HG03196 (cell line): ENCODE data around the gene KRT6C.
"Not testable (repeated sequence)": the region's sequence is repeated elsewhere in the genome, so short reads cannot be mapped to it uniquely, and the experiment has no call there.

ENCODE experiments used
- ATAC-seq: cut with Tn5 transposase; IDR thresholded peaks from one replicate; pipeline ENCODE4 v1.9.1; 2021; ENCODE audit not compliant: unreplicated experiment

Gene KRT6C

GRCh38 chr12:52461693-52462092, 11.9 kb downstream of the KRT6C start:
- no peak for ATAC-seq

- ATAC-seq, result no peak
Observed at GRCh38 chr12:52458861-52459260, 14.7 kb downstream of the KRT6C start.

DNA sequence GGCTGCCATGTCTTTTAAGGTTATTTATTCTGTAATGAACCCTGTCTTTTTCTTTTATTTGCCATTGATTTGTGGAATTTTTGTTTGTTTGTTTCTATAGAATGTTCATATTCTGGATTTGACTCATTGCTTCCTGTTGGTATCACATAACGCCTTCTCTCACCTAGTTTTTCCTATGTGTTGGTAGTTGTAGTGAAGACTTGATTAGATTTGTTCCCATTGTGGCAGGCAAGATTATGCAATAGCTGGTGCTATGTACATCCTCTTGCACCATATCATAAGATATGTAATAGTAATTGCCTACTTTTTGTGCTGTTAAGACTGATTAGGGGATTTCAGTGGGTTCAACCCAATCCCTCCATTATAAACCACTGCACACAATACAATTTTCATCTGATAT, 17.8 kb downstream of the KRT6C start:
- ATAC-seq, result no peak

DNA sequence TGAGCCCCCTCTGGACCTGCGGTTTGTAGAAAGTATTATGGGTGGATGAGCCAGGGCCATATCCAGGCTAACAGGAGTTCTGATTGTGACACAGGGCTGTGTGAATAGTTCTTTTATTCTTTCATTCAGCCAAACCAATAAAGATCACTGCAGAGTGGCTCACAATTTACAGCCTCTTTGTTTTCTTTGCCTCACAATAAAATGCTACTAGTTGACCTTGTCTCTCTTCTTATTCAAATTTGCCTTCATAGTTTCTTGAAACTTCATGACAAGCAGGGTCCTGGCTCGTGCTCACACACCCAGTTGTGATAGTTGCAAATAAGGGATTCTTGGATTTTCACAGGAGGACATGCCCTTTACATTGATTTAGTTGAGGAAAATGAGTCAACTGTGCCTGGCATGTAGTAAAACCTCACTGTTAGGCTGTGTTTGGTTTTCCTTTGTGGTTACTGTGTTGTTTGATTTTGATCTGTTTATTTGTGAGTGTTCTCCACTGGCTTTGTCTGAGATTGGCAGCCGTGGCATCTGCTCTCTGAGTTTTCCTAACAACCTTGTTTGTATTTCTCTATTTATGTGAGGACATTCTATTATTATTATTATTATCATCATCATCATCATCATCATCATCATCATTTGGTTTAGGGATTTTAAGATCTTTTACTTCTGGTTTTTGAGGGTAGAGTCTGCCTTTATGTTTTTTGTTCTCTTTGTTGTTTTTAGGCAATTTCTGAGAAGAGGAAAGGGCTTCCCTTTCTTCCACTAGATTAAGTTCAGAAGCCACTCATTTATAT, 19.0 kb downstream of the KRT6C start:
- no peak for ATAC-seq

DNA sequence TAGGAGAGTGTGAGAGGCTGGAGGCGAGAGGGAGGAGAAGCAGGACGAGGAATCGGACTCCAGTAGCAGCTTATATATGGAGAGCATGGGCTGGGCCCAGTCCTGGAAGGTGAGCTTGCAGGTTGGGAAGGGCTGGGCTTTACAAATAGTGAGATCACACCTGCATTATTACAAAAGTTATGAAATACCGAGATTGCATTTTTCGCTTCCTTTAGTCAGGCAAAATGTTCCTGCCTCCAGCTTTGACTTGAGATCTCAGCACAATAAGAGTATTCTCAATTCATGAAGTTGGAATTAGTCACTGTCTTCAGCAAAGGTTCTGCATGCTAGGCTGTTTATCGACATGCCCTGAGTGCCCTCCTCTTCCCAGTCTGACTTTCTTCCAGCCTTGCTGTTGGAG, 21.5 kb downstream of the KRT6C start, which contains the start of gene KRT6B:
TSS of gene KRT6B (minus strand) at position 46 of the 400 bp plus-strand sequence. CDS start 68 bp downstream, outside the sequence.
- ATAC-seq, result no peak

GRCh38 chr12:52448228-52448627, 25.4 kb downstream of the KRT6C start:
- ATAC-seq, result no peak

DNA sequence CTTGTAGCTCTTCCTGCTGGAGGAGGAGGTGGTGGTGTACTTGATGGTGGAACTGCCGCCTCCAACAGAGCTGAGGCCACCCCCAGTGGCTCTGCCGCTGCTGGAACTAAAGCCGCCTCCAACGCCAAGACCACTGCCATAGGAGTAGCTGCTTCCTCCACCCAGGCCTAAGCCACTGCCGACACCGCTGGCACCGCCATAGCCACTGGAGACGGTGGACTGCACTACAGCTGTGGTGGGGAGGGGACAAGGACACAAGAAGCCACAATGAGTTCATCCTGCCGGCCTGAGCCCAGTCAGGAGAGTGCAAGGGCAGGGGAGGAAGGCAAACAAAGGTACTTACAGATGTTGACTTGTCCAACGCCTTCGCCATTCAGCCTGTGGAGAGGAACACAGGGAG, 26.4 kb downstream of the KRT6C start:
- ATAC-seq, result not testable (repeated sequence)

DNA sequence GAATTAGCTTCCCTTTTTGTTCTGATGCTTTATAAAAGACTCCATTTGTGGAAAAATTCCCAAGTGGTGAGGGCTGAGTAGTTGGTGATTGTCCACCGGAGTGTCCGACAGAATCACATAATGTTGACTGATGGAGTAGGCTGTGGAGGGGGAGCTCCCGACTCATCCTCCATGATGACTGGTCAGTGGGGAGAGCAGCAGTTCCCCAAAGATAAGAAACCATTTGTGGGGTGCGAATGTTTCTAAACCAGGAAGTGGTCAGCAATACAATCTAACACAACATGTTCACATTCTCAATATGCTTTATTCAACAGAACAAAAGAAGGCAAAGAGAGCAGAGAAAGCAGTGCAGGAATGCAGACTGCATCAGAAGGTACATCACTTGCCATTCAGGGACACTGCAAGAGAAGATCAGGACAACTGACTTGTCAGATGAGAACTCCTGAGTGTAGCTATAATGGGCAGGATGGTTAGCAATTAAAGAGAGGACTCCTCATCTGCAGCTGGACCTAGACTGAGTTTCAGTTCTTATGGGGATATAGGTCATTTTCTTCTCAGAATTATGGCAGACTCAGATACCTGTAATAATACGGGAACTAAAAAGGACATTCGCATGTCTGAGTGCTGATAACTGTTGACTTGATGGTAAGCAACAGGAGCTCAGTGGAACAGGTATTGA, 27.1 kb downstream of the KRT6C start:
- no peak for ATAC-seq

DNA sequence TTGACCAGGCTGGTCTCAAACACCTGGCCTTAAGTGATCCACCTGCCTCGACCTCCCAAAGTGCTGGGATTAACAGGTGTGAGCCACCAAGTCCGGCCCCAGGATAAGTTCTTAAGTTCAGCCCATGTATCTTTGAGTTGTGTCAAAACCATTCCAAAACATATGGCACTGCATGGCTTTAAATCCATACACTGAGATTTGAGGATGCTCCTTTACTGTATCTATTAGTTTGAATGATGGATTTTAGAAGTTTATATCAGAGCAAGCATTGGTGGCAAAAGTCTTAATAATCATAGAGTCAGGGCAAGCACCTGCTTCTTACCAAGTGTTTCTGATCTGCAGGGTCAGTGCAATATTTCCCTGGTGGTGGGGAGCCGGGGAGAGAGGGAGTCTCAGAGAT, 27.7 kb downstream of the KRT6C start:
- ATAC-seq, result no peak

DNA sequence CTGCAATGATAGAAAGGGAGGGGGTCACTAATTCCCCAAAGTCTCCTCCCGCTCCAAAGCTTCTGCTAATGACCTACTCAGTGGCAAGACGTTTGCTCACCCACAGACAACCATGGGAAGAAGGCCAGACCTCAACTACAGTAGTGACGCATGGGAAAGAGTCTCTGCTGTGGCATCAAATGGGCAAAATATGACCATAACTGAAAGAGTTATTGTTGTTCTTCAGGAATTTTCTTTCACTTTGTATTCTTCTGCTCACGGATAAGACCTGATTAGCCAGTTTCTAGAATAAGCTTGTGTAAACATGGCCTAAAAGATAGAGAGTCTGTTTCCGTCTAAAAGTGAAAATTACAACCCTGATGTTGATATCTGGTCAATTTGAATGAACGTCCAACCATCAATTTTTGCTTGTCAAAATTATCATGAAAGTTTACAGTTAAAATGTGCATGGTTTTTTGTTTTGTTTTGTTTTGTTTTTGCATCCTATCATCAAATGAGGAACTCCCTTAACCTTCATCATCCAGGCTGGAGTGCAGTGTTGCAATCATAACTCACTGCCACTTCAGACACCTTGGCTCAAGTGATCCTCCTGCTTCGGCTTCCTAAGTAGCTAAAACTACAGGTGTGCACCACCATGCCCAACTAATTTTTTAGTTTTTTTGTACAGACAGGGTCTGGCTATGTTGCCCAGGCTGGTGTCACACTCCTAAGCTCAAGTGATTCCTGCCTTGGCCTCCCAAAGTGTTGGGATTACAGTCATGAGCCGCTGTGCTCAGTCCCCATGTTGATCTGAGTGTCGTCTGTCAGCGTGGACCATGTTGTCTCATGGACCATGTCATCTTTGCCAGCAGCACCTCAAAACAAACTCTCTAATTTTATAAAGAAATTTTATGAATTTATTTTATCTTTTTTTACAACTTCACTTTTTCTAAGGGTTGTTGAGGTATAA, 28.7 kb downstream of the KRT6C start:
- no peak for ATAC-seq

GRCh38 chr12:52443966-52444365, 29.6 kb downstream of the KRT6C start:
- ATAC-seq, result no peak

GRCh38 chr12:52442600-52443061, 31.0 kb downstream of the KRT6C start:
- ATAC-seq, result no peak

DNA sequence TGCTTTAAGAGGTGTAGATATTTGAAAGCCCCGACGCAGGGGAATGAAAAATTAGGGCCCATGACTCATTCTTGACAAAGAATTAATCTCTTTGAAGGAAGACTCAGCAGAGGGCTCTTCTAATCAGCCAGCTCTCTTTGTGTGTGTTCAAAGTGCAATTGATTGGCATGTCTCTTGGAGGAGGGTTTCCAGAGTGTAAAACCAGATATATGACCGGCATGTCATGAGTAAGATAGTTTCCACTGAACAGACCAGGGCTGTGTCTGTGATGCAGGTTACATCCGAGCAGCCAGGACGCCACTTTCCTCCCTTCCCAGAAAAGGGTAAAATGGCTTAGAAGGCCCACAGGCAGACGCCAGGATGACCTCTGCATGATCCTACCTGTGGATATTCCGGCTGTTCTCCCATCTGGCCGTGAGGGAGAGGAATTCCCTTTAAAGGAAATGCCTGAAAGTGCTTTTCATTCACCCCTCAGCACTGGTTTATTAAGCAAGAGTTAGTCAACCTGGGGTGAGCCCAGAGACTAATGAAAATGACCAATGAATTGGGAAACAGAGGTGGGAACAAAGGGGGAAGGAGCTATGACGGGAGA, 32.2 kb downstream of the KRT6C start:
- no peak for ATAC-seq

DNA sequence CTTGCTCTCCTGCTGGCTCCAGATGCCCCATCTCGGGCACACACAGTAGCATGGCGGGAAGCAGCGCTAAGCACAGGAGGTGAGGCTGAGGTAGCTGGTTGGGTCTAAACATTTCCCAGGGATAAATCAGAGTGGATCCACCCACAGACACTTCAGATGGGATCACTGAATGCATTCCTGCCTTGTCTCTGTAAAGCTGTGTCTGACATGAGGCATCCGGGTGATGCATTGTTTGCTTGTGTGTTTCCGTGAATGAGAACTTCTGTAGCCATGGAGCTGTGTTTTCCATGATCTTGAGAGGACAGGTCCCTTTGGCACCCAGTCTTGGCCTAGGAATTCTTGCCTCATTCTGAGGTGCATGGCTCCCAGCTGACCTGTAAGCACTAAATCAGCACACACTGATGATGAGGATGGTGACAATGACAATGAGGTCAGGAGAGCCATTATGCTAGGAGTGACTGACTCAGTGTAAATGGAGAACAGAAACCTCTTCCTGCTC, 32.7 kb downstream of the KRT6C start:
- no peak for ATAC-seq

DNA sequence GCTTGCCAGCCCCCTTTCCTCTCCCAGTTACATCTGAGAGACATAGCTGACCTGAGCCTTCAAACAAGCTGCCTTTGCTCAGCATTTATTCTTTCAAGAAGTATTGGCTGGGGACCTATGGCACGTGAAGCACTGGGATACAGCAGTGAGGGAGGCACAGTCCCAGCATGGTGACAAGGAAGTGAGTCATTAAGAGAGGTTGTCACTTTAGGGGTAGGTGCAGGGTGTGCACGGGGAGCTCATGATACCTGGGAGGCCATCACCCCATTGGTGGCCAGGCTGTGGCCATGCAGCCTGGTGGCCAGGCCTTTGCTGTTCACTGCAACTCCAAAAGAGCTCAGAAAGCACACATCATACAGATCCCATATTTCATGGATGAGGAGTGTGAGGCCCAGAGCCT, 33.8 kb downstream of the KRT6C start:
- no peak for ATAC-seq

DNA sequence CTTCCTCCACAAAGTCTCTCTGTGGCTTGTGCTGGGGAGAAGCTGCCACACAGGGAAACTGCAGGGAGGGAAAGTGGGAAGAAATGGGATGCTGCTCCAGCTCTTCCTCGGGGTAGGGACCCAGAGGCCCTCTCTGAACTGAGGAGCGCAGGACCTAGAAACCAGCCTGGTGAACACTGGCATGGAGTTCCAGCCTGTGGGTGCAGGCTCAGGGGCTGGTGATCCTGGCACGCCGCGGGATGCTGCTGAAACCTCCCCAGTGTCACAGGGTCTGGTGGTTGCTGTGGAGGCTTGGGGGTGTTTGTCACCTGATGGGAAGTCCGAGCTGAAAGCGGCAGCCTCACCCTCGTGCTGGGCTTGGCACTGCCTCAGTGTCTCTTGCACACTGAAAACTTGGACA, 34.2 kb downstream of the KRT6C start:
- no peak for ATAC-seq

GRCh38 chr12:52438305-52439301, 35.0 kb downstream of the KRT6C start:
- no peak for ATAC-seq

GRCh38 chr12:52437508-52437907, 36.1 kb downstream of the KRT6C start:
- no peak for ATAC-seq

DNA sequence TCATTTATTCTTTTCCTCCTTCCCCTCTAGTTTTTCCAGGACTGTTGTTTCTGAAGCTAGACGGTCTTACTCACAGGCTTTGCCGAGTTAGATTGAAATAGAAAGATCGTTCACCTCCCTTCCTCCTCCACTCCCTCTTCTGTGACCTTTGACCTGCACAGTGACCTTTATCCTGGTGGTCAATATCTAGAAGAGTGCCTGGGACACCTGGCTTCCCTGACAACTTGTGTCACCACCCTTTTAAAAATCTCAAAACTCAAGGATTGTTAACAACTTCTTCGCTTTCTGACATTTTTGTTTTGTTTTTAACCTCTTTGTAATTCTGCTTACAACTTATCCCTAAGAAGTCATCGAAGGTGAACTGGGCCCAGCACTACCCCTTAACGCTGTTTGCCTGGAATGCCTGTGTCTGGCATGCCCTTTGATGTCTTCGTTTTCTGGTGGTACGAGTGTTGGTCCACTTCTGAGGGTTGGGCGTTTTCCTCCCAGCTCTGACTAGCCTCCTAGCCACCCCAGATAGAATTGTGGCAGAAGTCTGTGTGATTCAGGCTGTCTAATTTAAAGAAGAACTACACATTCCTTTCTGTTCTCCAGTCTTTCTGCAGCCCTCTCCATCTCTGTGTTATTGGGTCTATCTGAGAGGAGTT, 36.7 kb downstream of the KRT6C start:
- ATAC-seq, result no peak
